Trophoblast cell (in vitro differentiated cells and primary cell): Measurements from ENCODE around the gene NXPE1.

Experiments used
- DNase-seq, 2 donors: peaks; one replicate each; pipeline ENCODE4 v3.0.0-alpha.2; 2016
- H2AFZ ChIP-seq: 2 replicates; pipeline ENCODE4 v1.6.1; 2013; ENCODE audit warnings: low read length, moderate library complexity, mild to moderate bottlenecking; ENCODE audit not compliant: insufficient read depth, poor library complexity
- H2AK5ac ChIP-seq: 2 replicates; pipeline ENCODE4 v1.6.1; 2013; ENCODE audit warnings: mild to moderate bottlenecking, low read length
- H2BK120ac ChIP-seq: 2 replicates; pipeline ENCODE4 v1.6.1; 2013; ENCODE audit warnings: low read length, mild to moderate bottlenecking, moderate library complexity; ENCODE audit not compliant: insufficient read depth, poor library complexity
- H2BK12ac ChIP-seq: 2 replicates; pipeline ENCODE4 v1.6.1; 2013; ENCODE audit warnings: mild to moderate bottlenecking, low read length, moderate library complexity
- H2BK5ac ChIP-seq: 2 replicates; pipeline ENCODE4 v1.6.1; 2013; ENCODE audit warnings: low read length, low read depth, moderate library complexity, mild to moderate bottlenecking; ENCODE audit not compliant: poor library complexity
- H3K14ac ChIP-seq: 2 replicates; pipeline ENCODE4 v1.6.1; 2013; ENCODE audit warnings: mild to moderate bottlenecking, low read length
- H3K18ac ChIP-seq: 2 replicates; pipeline ENCODE4 v1.6.1; 2013; ENCODE audit warnings: mild to moderate bottlenecking, low read length
- H3K23ac ChIP-seq: 2 replicates; pipeline ENCODE4 v1.6.1; 2013; ENCODE audit warnings: low read length
- H3K27ac ChIP-seq: 2 replicates; pipeline ENCODE4 v1.5.1; 2013; ENCODE audit warnings: low read depth, mild to moderate bottlenecking, inconsistent platforms, low read length, moderate library complexity
- H3K27me3 ChIP-seq: 2 replicates; pipeline ENCODE4 v1.6.1; 2013; ENCODE audit warnings: inconsistent platforms, mild to moderate bottlenecking, low read length, moderate library complexity; ENCODE audit not compliant: insufficient read depth
- H3K36me3 ChIP-seq, 2 experiments: 1 replicate in 1 of 2; 2 replicates in 1 of 2; pipeline ENCODE4 v1.6.1; 2013; ENCODE audit warnings: low read length in 2 of 2, mild to moderate bottlenecking in 2 of 2, moderate library complexity in 1 of 2; ENCODE audit not compliant: insufficient read depth in 2 of 2, control insufficient read depth in 1 of 2
- H3K4ac ChIP-seq: 2 replicates; pipeline ENCODE4 v1.6.1; 2013; ENCODE audit warnings: low read depth, mild to moderate bottlenecking, low read length, moderate library complexity
- H3K4me1 ChIP-seq, 2 experiments: 1 replicate in 1 of 2; 2 replicates in 1 of 2; pipeline ENCODE4 v1.6.1; 2013; ENCODE audit warnings: low read length in 2 of 2, mild to moderate bottlenecking in 2 of 2, moderate library complexity in 1 of 2; ENCODE audit not compliant: insufficient read depth in 2 of 2, control insufficient read depth in 1 of 2
- H3K4me2 ChIP-seq: 2 replicates; pipeline ENCODE4 v1.6.1; 2013; ENCODE audit warnings: inconsistent platforms, mild to moderate bottlenecking, low read length, moderate library complexity
- H3K4me3 ChIP-seq: 2 replicates; pipeline ENCODE4 v1.5.1; 2013; ENCODE audit warnings: mild to moderate bottlenecking, low read depth, low read length, inconsistent platforms
- H3K79me1 ChIP-seq: one replicate; pipeline ENCODE4 v1.6.1; 2013; ENCODE audit warnings: low read length
- H3K79me2 ChIP-seq: 2 replicates; pipeline ENCODE4 v1.6.1; 2013; ENCODE audit warnings: low read length, mild to moderate bottlenecking; ENCODE audit not compliant: control insufficient read depth, insufficient read depth, poor library complexity
- H3K9ac ChIP-seq: 2 replicates; pipeline ENCODE4 v1.6.1; 2013; ENCODE audit warnings: mild to moderate bottlenecking, low read length
- H3K9me3 ChIP-seq: 2 replicates; pipeline ENCODE4 v1.6.1; 2013; ENCODE audit warnings: low read depth, mild to moderate bottlenecking, control low read depth, inconsistent platforms, low read length; ENCODE audit not compliant: insufficient read depth
- H4K12ac ChIP-seq: 2 replicates; pipeline ENCODE4 v1.6.1; 2013; ENCODE audit warnings: low read depth, mild to moderate bottlenecking, low read length, moderate library complexity
- H4K8ac ChIP-seq: 2 replicates; pipeline ENCODE4 v1.6.1; 2013; ENCODE audit warnings: low read depth, mild to moderate bottlenecking, low read length, moderate library complexity
- H4K91ac ChIP-seq: one replicate; pipeline ENCODE4 v1.6.1; 2013; ENCODE audit warnings: low read depth, mild to moderate bottlenecking, low read length, moderate library complexity
- WGBS: extraction: QIAGEN DNeasy Blood & Tissue Kit; methylation state at CpG from one replicate; pipeline ENCODE4 v1.1.7; 2013; ENCODE audit warnings: missing lambda C conversion rate; ENCODE audit not compliant: insufficient read length, insufficient coverage; ENCODE audit errors: extremely low coverage; 5-methylcytosine and 5-hydroxymethylcytosine counted together

The NXPE1 gene

GRCh38 chr11:114571712-114572111, 12.0 kb upstream of the NXPE1 start:
- Histone ChIP-seq H2BK120ac (no peak overlapping the region), H4K91ac (peak overlapping the region; percentile 52), H2AK5ac (no peak overlapping the region), H4K12ac (no peak overlapping the region), H2AFZ (no peak overlapping the region), H3K4me2 (no peak overlapping the region), H3K4ac (no peak overlapping the region), H3K9ac (no peak overlapping the region), H3K18ac (no peak overlapping the region), H3K79me2 (peaks cover 2% of the 10 kb centered on the region), H2BK5ac (no peak overlapping the region), H3K27me3 (no peaks in the 10 kb centered on the region), H3K23ac (no peak overlapping the region), H3K36me3 (no peaks in the 10 kb centered on the region), H3K79me1 (peaks cover 6% of the 10 kb centered on the region), H2BK12ac (peak overlapping the region; percentile 6), H3K14ac (no peak overlapping the region), H4K8ac (no peak overlapping the region), H3K4me3 (no peak overlapping the region), H3K4me1 (peaks cover 0 to 5% of the 10 kb centered on the region in 2 experiments), H3K27ac (no peak overlapping the region), H3K9me3 (peaks cover 3% of the 10 kb centered on the region)
- no CpG with 5 or more reads among the region's 1 CpG for whole genome bisulfite sequencing
- DNase-seq = no peak

- H3K27me3 ChIP-seq = no peaks in the 10 kb centered on the region
- H3K14ac ChIP-seq = no peak overlapping the region
- no peak overlapping the region for H4K12ac ChIP-seq
- H3K9ac ChIP-seq = no peak overlapping the region
- H3K79me2 ChIP-seq = peaks cover 2% of the 10 kb centered on the region
- peak; percentile 40 to 84 for DNase-seq
- no peak overlapping the region for H3K4me2 ChIP-seq
- H2BK120ac ChIP-seq = no peak overlapping the region
- H3K9me3 ChIP-seq = peaks cover 3% of the 10 kb centered on the region
- H3K36me3 ChIP-seq = no peaks in the 10 kb centered on the region
- peaks cover 6% of the 10 kb centered on the region for H3K79me1 ChIP-seq
- peak overlapping the region; percentile 77 for H2BK5ac ChIP-seq
- H2AK5ac ChIP-seq = no peak overlapping the region
- no CpG with 5 or more reads among the region's 3 CpGs for WGBS
- H3K27ac ChIP-seq = peak overlapping the region; percentile 90
- peak overlapping the region; percentile 74 for H4K8ac ChIP-seq
- H3K23ac ChIP-seq = no peak overlapping the region
- no peak overlapping the region for H3K4me3 ChIP-seq
- peaks cover 0 to 5% of the 10 kb centered on the region in 2 experiments for H3K4me1 ChIP-seq
- H3K4ac ChIP-seq = no peak overlapping the region
- no peak overlapping the region for H2AFZ ChIP-seq
- H4K91ac ChIP-seq = peak overlapping the region; percentile 76
- peak overlapping the region; percentile 59 for H2BK12ac ChIP-seq
- no peak overlapping the region for H3K18ac ChIP-seq
These were observed 10.1 kb upstream of the NXPE1 start for GRCh38 chr11:114569801-114570200.

GRCh38 chr11:114566276-114566675, 6.6 kb upstream of the NXPE1 start:
- no peak overlapping the region for H4K12ac ChIP-seq
- no peak overlapping the region for H3K4me3 ChIP-seq
- H3K79me1 ChIP-seq = peaks cover 6% of the 10 kb centered on the region
- H2BK5ac ChIP-seq = no peak overlapping the region
- no peak overlapping the region for H3K18ac ChIP-seq
- H3K36me3 ChIP-seq = no peaks in the 10 kb centered on the region
- no peak overlapping the region for H3K23ac ChIP-seq
- peaks cover 0 to 5% of the 10 kb centered on the region in 2 experiments for H3K4me1 ChIP-seq
- no peak overlapping the region for H2AFZ ChIP-seq
- peaks cover 2% of the 10 kb centered on the region for H3K79me2 ChIP-seq
- H2AK5ac ChIP-seq = no peak overlapping the region
- no peak overlapping the region for H3K27ac ChIP-seq
- no peak overlapping the region for H2BK120ac ChIP-seq
- no peak overlapping the region for H4K8ac ChIP-seq
- no peaks in the 10 kb centered on the region for H3K27me3 ChIP-seq
- no peak overlapping the region for H2BK12ac ChIP-seq
- no peaks in the 10 kb centered on the region for H3K9me3 ChIP-seq
- no peak for DNase-seq
- H3K4me2 ChIP-seq = no peak overlapping the region
- H3K14ac ChIP-seq = no peak overlapping the region
- no peak overlapping the region for H3K9ac ChIP-seq
- H4K91ac ChIP-seq = peak overlapping the region; percentile 11
- WGBS = no CpG with 5 or more reads among the region's 2 CpGs
- H3K4ac ChIP-seq = no peak overlapping the region

GRCh38 chr11:114564831-114565230, 5.2 kb upstream of the NXPE1 start:
- Histone ChIP-seq H4K8ac (no peak overlapping the region), H3K79me2 (peaks cover 2% of the 10 kb centered on the region), H3K9me3 (no peaks in the 10 kb centered on the region), H3K18ac (no peak overlapping the region), H2BK5ac (no peak overlapping the region), H3K14ac (no peak overlapping the region), H2AFZ (no peak overlapping the region), H4K12ac (no peak overlapping the region), H2BK12ac (no peak overlapping the region), H3K4me1 (peaks cover 0 to 5% of the 10 kb centered on the region in 2 experiments), H3K36me3 (no peaks in the 10 kb centered on the region), H3K27me3 (no peaks in the 10 kb centered on the region), H3K23ac (no peak overlapping the region), H3K4me3 (no peak overlapping the region), H3K27ac (no peak overlapping the region), H3K9ac (no peak overlapping the region), H3K4me2 (no peak overlapping the region), H2BK120ac (no peak overlapping the region), H4K91ac (no peak overlapping the region), H2AK5ac (no peak overlapping the region), H3K4ac (no peak overlapping the region), H3K79me1 (peaks cover 3% of the 10 kb centered on the region)
- no CpG with 5 or more reads among the region's 1 CpG for WGBS
- no peak for DNase-seq
